ENCODE results near the gene PSMB10. TPM values are rescaled to one million over a fixed set of nuclear protein-coding genes. Genes with fewer than 3 reads are reported as not detected.
A peak's percentile ranks its signal among the peaks of the same experiment; 100 is the strongest.
"Not testable (repeated sequence)": the region's sequence is repeated elsewhere in the genome, so short reads cannot be mapped to it uniquely, and the experiment has no call there.

PSMB10 gene
- total and polyA plus RNA-seq, 5 experiments from 2014 or later = 127 to 514 (median 450) TPM

DNA sequence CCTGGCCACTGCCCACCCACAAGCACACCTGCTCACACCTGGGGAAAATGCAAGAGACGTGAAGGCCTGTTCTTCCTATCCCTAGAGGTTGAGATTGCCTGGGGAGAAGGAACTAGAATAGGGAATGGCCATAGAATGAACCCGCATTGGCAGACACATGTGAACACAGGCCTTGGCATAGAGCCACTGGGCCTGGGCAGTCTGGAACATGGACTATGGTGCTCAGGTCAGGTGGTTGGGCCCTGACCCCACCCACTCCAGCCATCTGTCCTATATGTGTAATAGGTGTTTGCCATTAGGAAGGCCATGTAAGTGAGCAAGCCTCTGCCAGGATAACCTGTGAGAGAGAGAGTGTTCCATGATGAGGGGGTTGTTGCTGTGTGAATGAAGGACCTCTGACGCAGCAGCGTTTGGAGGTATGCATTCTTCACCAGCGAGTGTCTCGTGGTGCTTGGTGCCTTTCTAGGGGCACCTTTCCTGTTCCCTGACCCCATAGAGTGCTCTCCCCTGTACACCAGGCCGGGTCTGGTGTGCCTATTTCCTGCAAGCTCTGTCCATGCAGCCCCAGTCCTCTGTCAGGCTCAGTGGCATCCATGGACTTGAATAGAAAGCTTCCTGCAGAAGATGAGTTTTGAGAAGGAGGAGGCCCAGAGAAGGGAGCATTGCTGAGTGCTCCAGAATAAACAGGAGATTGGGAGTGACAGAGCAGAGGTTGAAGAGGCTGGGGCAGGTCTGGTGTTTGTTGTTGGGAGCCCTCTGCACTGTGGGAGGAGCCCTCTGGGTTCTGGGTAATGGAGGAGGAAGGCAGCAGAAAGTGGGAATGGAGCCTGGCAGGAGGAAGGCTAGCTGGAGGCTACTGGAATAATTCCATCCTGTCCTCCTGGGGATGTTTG, 20.6 kb downstream of the PSMB10 start:
- Mint-ChIP-seq H3K27ac (peak overlapping the region in 4 of 10 donors; percentile 35 to 71 (median 58)), H3K4me3 (no peak overlapping the region), H3K27me3 (no peaks in the 10 kb centered on the region), H3K9me3 (no peaks in the 10 kb centered on the region), H3K36me3 (peaks cover 0 to 28% (median 0%) of the 10 kb centered on the region in 3 donors), H3K4me1 (peaks cover 22 to 49% (median 26%) of the 10 kb centered on the region in 4 donors)
- ATAC-seq (no peak), DNase-seq (no peak)
- POLR2A ChIA-PET = interaction anchor here (1.6 kb wide), 1 partner anchor 20 kb away, joined by 3 read pairs; the partner anchor contains the start of gene PSMB10

DNA sequence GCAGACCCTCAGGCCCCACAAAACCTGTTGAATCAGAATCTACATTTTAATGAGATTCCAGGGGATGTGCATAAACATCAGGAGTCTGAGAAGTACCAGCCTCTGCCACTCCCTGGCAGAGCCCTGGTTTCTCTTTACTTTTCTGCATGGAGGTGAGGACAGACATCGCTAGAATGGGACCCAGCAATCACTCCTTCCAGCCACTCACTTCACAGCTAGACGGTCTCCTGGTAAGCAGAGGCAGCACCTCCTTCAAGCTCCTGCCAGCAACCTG, 21.2 kb downstream of the PSMB10 start:
- Mint-ChIP-seq H3K36me3 (peaks cover 0 to 28% (median 0%) of the 10 kb centered on the region in 3 donors), H3K4me1 (peaks cover 25 to 53% (median 27%) of the 10 kb centered on the region in 4 donors)
- POLR2A ChIA-PET, H3K27me3 Mint-ChIP-seq, H3K27ac Mint-ChIP-seq, ATAC-seq, H3K9me3 Mint-ChIP-seq, DNase-seq, H3K4me3 Mint-ChIP-seq: not testable (repeated sequence)

DNA sequence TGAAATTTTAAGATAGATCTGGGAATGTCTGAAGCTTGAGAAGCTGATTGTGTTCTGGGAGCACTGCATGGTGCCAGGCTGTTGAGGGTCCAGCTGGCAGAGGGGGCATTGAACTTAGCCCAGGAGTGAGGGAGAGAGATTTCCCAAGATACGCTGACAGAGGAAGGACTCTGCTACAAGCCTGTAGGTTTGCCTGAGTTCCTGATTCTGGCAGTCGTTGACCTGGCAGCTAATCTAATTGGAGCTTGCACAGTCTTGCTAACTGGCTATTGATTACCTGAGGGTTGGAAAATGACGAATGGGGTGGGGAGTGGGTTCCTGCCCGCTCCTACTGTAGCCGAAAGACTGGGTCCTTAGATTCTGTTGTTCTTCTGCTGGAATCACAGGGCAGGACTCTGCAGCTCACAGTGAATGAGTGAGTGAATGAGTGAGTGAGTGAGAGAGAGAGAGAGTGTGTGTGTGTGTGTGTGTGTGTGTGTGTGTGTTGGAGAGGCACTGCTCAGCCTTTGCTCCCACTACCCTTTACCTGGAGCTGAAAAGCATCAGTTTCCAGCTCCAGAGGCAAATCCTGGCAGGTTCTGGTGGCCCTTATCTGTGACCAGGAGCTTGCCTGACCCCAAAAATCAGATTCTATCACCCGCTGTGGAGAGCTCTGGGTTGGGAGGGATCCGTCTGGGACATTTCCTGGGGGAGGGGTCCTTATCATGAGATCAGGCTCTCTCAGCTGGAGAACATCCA, 21.7 kb downstream of the PSMB10 start:
- H3K9me3 Mint-ChIP-seq = no peaks in the 10 kb centered on the region
- peaks cover 26 to 58% (median 26%) of the 10 kb centered on the region in 4 donors for H3K4me1 Mint-ChIP-seq
- POLR2A ChIA-PET = no interaction called here
- peak overlapping the region in 1 of 10 donors; percentile 74 for H3K27ac Mint-ChIP-seq
- peaks cover 0 to 31% (median 0%) of the 10 kb centered on the region in 3 donors for H3K36me3 Mint-ChIP-seq
- no peak for DNase-seq
- no peaks in the 10 kb centered on the region for H3K27me3 Mint-ChIP-seq
- H3K4me3 Mint-ChIP-seq = no peak overlapping the region
- no peak for ATAC-seq

DNA sequence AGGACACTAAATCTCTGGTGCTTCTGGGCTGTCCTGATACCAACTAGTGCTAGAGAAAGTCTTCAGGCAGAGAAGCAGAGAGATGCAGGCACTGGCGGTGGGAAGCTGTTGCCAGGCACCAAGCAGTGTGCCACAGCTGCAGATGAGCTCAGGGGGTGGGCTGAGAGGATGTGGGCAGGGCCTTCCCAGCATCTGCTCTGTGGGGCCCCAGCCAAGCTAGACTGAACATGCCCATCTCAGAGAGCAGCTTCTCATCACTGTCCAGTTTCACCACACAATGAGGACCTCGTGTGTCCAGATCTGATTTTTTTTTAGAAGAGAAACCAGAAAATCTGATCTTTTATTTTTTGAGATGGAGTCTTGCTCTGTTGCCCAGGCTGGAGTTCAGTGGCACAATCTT, 26.5 kb downstream of the PSMB10 start:
- Mint-ChIP-seq H3K36me3 (peaks cover 0 to 28% (median 0%) of the 10 kb centered on the region in 3 donors), H3K9me3 (no peaks in the 10 kb centered on the region), H3K27ac (peak overlapping the region in 2 of 10 donors; percentile 22 to 52), H3K4me3 (no peak overlapping the region), H3K4me1 (peaks cover 12 to 27% (median 13%) of the 10 kb centered on the region in 4 donors), H3K27me3 (no peaks in the 10 kb centered on the region)
- ATAC-seq (peak; percentile 47 to 82), DNase-seq (peak in 1 of 10 donors; percentile 26)
- POLR2A ChIA-PET = no interaction called here

DNA sequence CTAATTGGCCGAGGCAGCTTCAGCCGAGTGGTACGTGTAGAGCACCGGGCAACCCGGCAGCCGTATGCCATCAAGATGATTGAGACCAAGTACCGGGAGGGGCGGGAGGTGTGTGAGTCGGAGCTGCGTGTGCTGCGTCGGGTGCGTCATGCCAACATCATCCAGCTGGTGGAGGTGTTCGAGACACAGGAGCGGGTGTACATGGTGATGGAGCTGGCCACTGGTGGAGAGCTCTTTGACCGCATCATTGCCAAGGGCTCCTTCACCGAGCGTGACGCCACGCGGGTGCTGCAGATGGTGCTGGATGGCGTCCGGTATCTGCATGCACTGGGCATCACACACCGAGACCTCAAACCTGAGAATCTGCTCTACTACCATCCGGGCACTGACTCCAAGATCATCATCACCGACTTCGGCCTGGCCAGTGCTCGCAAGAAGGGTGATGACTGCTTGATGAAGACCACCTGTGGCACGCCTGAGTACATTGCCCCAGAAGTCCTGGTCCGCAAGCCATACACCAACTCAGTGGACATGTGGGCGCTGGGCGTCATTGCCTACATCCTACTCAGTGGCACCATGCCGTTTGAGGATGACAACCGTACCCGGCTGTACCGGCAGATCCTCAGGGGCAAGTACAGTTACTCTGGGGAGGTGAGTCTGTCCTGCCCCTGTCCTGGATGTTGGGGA, 27.5 kb downstream of the PSMB10 start:
- H3K9me3 Mint-ChIP-seq = no peaks in the 10 kb centered on the region
- POLR2A ChIA-PET = no interaction called here
- DNase-seq (no peak), ATAC-seq (no peak)
- H3K4me3 Mint-ChIP-seq = no peak overlapping the region
- peaks cover 5 to 24% (median 9%) of the 10 kb centered on the region in 4 donors for H3K4me1 Mint-ChIP-seq
- peaks cover 0 to 26% (median 0%) of the 10 kb centered on the region in 3 donors for H3K36me3 Mint-ChIP-seq
- H3K27ac Mint-ChIP-seq = peak overlapping the region in 5 of 10 donors; percentile 45 to 79 (median 60)
- no peaks in the 10 kb centered on the region for H3K27me3 Mint-ChIP-seq

DNA sequence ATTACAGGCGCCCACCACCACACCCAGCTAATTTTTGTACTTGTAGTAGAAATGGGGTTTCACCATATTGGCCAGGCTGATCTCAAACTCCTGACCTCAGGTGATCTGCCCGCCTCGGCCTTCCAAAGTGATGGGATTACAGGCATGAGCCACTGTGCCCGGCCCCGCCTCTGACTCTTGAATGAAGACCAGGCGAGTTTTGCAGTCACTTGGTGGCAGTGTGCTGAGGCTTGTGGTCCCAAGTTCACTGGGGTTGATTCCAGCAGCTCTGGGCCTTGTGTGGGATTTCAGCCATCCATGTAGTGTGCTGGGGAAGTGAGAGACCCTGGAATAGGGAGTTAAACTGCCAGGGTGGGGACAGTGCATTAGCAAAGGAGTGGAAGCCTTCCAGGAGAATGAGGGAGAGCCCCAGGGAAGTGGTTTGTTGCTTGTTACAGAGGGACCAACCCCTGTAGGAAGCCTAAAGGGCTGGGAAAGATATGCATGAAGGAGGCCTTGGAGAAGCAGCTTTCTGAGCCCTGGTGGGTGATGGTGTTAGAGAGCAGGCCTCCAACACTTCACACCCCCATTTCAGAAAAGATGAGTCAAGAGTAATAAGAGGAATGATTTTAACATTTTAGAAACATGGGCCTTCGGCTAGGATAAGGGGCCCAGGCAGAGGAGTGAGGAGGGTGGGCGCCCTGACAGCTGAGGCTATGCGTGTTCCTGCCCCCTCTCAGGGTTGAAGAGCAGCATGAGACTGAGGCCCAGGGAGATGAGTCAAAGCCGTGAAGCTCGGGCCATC, 29.1 kb downstream of the PSMB10 start:
- POLR2A ChIA-PET = interaction anchor here (1.1 kb wide), 1 partner anchor 15 kb away, joined by 3 read pairs; the partner anchor contains the start of gene PSKH1
- Mint-ChIP-seq H3K9me3 (no peaks in the 10 kb centered on the region), H3K27me3 (no peaks in the 10 kb centered on the region), H3K4me3 (no peak overlapping the region), H3K27ac (peak overlapping the region in 7 of 10 donors; percentile 6 to 90 (median 69)), H3K36me3 (peaks cover 0 to 33% (median 0%) of the 10 kb centered on the region in 3 donors), H3K4me1 (peaks cover 8 to 21% (median 11%) of the 10 kb centered on the region in 4 donors)
- no peak for DNase-seq
- no peak for ATAC-seq

DNA sequence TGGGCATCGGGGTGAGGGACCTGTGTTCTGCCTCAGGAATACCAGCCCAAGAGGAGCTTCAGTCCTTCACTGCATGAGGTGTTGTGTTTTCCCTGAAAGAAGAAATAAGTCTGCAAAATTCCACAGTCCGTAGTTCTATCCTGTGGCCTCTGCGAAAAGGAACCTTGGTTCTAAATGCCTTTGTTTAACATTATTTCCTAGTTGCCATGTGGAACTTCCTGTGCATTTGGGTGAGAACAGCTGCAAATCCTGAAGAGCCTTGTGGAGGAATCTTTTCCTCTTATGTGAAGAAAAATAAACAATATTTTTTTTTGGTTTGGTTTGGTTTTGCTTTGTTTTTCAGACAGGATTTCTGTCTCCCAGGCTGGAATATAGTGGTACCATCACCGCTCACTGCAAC, 33.8 kb downstream of the PSMB10 start:
- POLR2A ChIA-PET = interaction anchor here (0.6 to 1.4 kb wide), 2 partner anchors 32 to 730 kb away, joined by 3 to 8 read pairs; no protein-coding TSS in a partner anchor
- H3K27me3 Mint-ChIP-seq = no peaks in the 10 kb centered on the region
- H3K9me3 Mint-ChIP-seq = no peaks in the 10 kb centered on the region
- peak overlapping the region in 4 of 10 donors; percentile 47 to 67 (median 54) for H3K27ac Mint-ChIP-seq
- H3K4me1 Mint-ChIP-seq = peaks cover 10 to 25% (median 16%) of the 10 kb centered on the region in 4 donors
- no peak overlapping the region for H3K4me3 Mint-ChIP-seq
- peaks cover 0 to 35% (median 0%) of the 10 kb centered on the region in 3 donors for H3K36me3 Mint-ChIP-seq
- ATAC-seq (no peak), DNase-seq (no peak)

DNA sequence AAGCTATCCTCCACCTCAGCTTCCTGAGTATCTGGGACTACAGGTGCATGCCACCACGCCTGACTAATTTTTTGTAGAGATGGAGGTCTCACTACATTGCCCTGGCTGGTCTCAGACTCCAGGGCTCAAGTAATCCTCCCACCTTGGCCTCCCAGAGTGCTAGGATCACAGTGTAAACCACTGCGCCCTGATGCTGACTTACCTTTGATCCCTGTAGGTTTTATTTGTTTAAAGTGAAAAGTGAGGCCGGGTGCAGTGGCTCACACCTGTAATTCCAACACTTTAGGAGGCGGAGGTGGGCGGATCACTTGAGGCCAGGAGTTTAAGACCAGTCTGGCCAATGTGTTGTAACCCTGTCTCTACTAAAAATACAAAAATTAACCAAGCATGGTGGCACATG, 34.9 kb downstream of the PSMB10 start:
- no peaks in the 10 kb centered on the region for H3K9me3 Mint-ChIP-seq

DNA sequence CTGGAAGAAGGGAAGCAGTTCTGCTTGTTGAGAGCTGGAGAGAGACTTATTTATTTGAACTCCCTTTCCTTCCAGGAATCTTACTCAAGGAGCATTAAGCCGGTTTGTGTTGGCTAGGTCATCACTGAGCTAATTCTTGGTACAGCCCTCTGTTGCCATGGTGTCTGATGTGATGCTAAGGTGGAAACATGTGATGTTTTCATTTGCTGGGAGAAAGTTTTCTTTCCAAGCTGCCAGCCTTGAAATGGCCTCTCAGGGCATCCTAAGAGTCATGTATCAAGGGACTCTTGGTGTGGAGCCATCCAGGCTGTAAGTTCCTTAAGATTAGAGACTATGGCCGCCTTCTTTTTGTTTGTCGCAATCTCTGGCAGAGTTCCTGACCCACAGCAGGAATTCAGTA, 39.4 kb downstream of the PSMB10 start:
- H3K9me3 Mint-ChIP-seq = no peaks in the 10 kb centered on the region
- no peaks in the 10 kb centered on the region for H3K27me3 Mint-ChIP-seq
- peaks cover 0 to 18% (median 0%) of the 10 kb centered on the region in 3 donors for H3K36me3 Mint-ChIP-seq
- POLR2A ChIA-PET = interaction anchor here (0.7 to 1.4 kb wide), 4 partner anchors 14 to 39 kb away, joined by 3 to 4 read pairs (median 3); partner anchors contain the start of genes EDC4 and PSMB10
- DNase-seq = no peak
- H3K27ac Mint-ChIP-seq = peak overlapping the region in 3 of 10 donors; percentile 25 to 75 (median 64)
- no peak for ATAC-seq
- peaks cover 22 to 67% (median 47%) of the 10 kb centered on the region in 4 donors for H3K4me1 Mint-ChIP-seq
- peak overlapping the region in 3 of 10 donors; percentile 9 to 49 (median 45) for H3K4me3 Mint-ChIP-seq

More for the DNA sequence above, 34.9 kb downstream of the PSMB10 start:
- H3K27me3 Mint-ChIP-seq = no peaks in the 10 kb centered on the region
- H3K4me1 Mint-ChIP-seq = peaks cover 16 to 33% (median 23%) of the 10 kb centered on the region in 4 donors
- H3K36me3 Mint-ChIP-seq = peaks cover 0 to 36% (median 0%) of the 10 kb centered on the region in 3 donors
- no peak for ATAC-seq
- H3K4me3 Mint-ChIP-seq = no peak overlapping the region
- peak overlapping the region in 1 of 10 donors; percentile 38 for H3K27ac Mint-ChIP-seq
- DNase-seq = no peak
- POLR2A ChIA-PET = interaction anchor here (0.7 kb wide), 1 partner anchor 34 kb away, joined by 3 read pairs; no protein-coding TSS in a partner anchor

DNA sequence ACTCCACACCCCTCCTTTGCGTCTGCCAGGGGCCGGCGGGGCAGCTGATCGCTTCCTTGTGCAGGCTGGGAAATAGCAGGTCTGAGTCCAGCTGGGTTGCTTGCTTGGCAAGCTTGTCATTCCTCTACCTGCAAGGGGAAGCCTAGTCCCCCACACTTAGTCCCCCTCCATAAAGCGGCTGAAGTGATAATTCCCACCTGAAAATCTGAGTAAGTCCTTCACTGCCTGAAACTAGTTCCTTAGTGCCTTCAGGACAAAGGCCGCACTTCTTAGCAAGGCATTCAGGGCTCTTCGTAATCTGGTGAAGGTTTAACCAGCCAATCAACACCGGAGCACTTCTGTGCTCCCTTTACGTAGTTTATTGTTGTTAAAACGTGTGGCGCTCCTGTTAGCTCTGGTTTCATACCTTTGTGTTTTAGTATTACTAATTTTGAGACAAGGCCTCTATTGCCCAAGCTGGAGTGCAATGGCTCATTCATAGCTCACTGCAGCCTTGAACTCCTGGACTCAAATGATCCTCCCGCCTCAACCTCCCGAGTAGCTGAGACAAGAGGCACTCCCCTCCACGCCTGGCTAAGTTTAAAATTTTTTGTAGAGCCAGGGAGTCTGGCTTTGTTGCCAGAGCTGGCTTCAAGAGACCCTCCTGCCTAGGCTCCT, 42.8 kb downstream of the PSMB10 start:
- peaks cover 15 to 54% (median 41%) of the 10 kb centered on the region in 4 donors for H3K4me1 Mint-ChIP-seq
- ATAC-seq (peak in 1 of 2 donors; percentile 5), DNase-seq (no peak)
- H3K27me3 Mint-ChIP-seq = no peaks in the 10 kb centered on the region
- peaks cover 0 to 3% (median 0%) of the 10 kb centered on the region in 3 donors for H3K36me3 Mint-ChIP-seq
- H3K4me3 Mint-ChIP-seq = peak overlapping the region; percentile 89 to 99 (median 94)
- peak overlapping the region; percentile 73 to 99 (median 97) for H3K27ac Mint-ChIP-seq
- POLR2A ChIA-PET = interaction anchor here (0.6 to 3.2 kb wide), 5 partner anchors 10 to 51 kb away, joined by 3 to 15 read pairs (median 7); partner anchors contain the start of genes EDC4 and PSMB10
- no peaks in the 10 kb centered on the region for H3K9me3 Mint-ChIP-seq

Measured in naive thymus-derived CD8-positive, alpha-beta T cell (primary cell).